Heart left ventricle (tissue), 13 donors: Measurements from ENCODE around the gene NFIB.

Experiments
- POLR2A ChIP-seq, 2 donors: fragments of 450-650 bp; IDR thresholded peaks; one replicate each; pipeline ENCODE4 v1.6.1; 2017; ENCODE audit warnings: antibody characterized with exemption in 2 of 2, mild to moderate bottlenecking in 2 of 2, moderate library complexity in 2 of 2
- TF ChIP-seq, protein P1 (sequence below), 12 donors: fragments of 200-600 bp; sonication (generic) in 4 of 12; IDR thresholded peaks; one replicate each; pipeline versions ENCODE4 v1.5.0 to v1.8.0; 2018 to 2022; ENCODE audit warnings: antibody characterized with exemption in 12 of 12, mild to moderate bottlenecking in 5 of 12
- donor health status: ischemic (EF 13 %, LVEDD 7.1; RV severe dilation, severe dysfunction).
- donor health status: DM: no; HTN: yes; CAD: no.
- donor health status: DM: no; HTN: no; CAD: no.
- donor health status: ischemic (EF 25% LVEDD 6.9; RV normal size, moderate dysfunction).
- donor health status: ischemic (EF 25% LVEDD 5.7; RV mildly dilated, moderate dysfunction).
- donor health status: ischemic (EF 35%, LVEDD 5.7; RV mildly dilated, moderate dysfunction).
- donor health status: nonischemic (EF 11% LVEDD 7.7; RV severe dilation, severe dysfunction).
- donor health status: DM: yes; HTN: yes; CAD: no.
- donor health status: PGD.
- donor health status: ischemic (EF 29% LVEDD 5.4; RV normal size, mild dysfunction).
- donor health status: nonischemic (EF 23%, LVEDD 6.1; RV moderate dilation, normal function).

DNA sequence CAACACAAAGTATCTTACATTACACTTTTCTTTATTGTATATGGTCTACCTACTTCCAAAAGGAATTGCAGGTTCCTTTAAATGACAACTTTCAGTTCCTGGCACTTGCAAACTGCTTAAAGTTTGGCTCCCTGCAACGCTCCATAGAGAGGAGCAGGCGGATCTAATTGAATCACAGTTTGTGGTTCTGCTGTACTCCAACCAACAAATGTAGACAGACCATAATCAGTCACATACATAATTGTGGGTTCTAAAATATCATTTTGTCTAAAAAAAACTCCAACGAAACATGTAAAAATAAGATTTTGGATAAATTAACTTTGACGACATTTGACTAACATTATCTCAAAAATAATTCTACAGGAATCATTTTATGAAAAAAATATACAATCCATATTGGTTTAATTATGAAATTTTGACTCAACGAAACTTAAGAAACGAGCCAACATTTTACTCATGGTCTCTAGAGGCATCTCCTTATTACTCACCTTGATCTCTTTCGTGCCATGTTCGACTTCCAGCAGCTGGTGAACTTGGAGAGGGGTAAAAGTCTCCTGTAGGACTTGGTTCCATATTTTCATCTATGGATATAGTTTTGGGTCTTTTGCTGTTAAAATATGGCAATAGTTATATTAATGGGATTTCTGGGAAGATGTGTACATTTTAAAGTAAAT is 167.6 kb downstream of the NFIB start:
- TF ChIP-seq, protein P1, sequence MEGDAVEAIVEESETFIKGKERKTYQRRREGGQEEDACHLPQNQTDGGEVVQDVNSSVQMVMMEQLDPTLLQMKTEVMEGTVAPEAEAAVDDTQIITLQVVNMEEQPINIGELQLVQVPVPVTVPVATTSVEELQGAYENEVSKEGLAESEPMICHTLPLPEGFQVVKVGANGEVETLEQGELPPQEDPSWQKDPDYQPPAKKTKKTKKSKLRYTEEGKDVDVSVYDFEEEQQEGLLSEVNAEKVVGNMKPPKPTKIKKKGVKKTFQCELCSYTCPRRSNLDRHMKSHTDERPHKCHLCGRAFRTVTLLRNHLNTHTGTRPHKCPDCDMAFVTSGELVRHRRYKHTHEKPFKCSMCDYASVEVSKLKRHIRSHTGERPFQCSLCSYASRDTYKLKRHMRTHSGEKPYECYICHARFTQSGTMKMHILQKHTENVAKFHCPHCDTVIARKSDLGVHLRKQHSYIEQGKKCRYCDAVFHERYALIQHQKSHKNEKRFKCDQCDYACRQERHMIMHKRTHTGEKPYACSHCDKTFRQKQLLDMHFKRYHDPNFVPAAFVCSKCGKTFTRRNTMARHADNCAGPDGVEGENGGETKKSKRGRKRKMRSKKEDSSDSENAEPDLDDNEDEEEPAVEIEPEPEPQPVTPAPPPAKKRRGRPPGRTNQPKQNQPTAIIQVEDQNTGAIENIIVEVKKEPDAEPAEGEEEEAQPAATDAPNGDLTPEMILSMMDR (IDR thresholded peaks at IDR 0.05), result no peak
- no peak for TF ChIP-seq POLR2A (IDR thresholded peaks at IDR 0.05)
